Fibroblast of pulmonary artery (primary cell): ENCODE data around the gene PPFIA3.
"Not testable (repeated sequence)": the region's sequence is repeated elsewhere in the genome, so short reads cannot be mapped to it uniquely, and the experiment has no call there.

Experiments
- DNase-seq: peaks from one replicate; pipeline ENCODE4 v3.0.0-alpha.2; 2010; ENCODE audit warnings: low read depth
- H3K4me3 ChIP-seq: replicated peaks from 2 replicates; pipeline ENCODE4 v1.5.1; 2011; ENCODE audit warnings: low read depth, mild to moderate bottlenecking, control low read depth, low read length, moderate library complexity
- CTCF ChIP-seq: IDR thresholded peaks from 2 replicates; pipeline ENCODE4 v1.5.1; 2011; ENCODE audit warnings: mild to moderate bottlenecking, control low read depth, low read length, inconsistent platforms; ENCODE audit errors: missing control alignments

The PPFIA3 gene

GRCh38 chr19:49173198-49173597 is 53.9 kb downstream of the PPFIA3 start:
- no peak overlapping the region for H3K4me3 ChIP-seq
- DNase-seq: no peak
- no peak for TF ChIP-seq CTCF

DNA sequence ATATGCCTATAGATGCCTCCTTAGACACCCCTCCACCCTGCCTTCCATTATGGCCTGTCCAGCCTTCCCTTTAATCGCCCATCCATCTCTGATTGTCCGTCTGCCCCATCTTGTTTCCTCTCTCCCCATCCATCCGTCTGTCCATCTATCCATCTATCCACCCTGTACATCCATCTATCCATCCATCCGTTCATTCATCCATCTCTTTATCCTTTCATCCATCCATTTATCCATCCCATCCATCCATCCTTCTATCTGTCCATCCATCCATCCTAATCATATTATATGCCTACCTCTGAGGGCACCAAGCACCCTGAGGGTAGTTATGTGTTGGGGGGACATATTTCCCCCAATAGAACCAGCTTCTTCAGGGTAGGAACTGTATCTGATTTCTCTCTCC is 61.3 kb downstream of the PPFIA3 start:
- no peak for DNase-seq
- no peak for TF ChIP-seq CTCF
- H3K4me3 ChIP-seq: no peak overlapping the region

DNA sequence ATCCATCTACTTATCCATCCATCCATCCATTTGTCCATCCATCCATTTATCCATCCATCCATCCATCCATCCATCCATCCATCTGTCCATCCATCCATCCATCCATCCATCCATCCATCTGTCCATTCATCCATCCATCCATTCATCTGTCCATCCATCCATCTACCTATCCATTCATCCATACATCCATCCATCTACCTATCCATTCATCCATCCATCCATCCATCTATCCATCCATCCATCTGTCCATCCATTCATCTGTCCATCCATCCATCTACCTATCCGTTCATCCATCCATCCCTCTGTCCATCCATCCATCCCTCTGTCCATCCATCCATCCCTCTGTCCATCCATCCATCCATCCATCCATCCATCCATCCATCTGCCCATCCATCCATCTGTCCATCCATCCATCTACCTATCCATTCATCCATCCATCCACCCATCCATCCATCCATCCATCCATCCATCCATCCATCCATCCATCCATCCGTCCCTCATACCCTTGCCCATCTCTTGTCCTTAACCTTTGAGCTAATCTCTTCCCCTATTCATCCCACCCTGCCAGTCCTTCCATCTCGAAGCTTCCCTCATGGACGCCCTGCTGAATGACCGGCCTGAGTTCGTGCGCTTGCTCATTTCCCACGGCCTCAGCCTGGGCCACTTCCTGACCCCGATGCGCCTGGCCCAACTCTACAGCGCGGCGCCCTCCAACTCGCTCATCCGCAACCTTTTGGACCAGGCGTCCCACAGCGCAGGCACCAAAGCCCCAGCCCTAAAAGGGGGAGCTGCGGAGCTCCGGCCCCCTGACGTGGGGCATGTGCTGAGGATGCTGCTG is 62.9 kb downstream of the PPFIA3 start:
- H3K4me3 ChIP-seq, DNase-seq: not testable (repeated sequence)

- no peak for TF ChIP-seq CTCF
- no peak overlapping the region for H3K4me3 ChIP-seq
- DNase-seq: no peak
Observed at GRCh38 chr19:49182848-49183375, 63.6 kb downstream of the PPFIA3 start.

- no peak for TF ChIP-seq CTCF
- no peak for DNase-seq
- H3K4me3 ChIP-seq: no peak overlapping the region
Observed at GRCh38 chr19:49186108-49186507, 66.8 kb downstream of the PPFIA3 start.

DNA sequence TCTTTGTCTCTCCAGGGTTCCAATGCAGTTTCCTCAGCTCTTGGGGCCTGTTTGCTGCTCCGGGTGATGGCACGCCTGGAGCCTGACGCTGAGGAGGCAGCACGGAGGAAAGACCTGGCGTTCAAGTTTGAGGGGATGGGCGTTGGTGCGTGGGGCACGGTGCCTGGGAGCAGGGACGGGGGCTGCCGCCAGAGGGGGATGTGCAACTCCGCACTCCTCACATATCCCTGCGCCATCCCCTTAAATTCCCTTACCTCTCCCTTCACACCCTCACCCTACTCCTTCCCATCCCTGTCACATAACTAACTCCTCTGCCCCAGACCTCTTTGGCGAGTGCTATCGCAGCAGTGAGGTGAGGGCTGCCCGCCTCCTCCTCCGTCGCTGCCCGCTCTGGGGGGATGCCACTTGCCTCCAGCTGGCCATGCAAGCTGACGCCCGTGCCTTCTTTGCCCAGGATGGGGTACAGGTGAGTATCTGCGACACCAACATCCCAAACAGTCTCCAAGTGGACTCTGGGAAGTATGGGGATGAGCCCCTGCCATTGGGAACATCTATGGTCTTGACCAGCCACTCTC is 69.4 kb downstream of the PPFIA3 start:
- H3K4me3 ChIP-seq: no peak overlapping the region
- no peak for DNase-seq
- no peak for TF ChIP-seq CTCF

DNA sequence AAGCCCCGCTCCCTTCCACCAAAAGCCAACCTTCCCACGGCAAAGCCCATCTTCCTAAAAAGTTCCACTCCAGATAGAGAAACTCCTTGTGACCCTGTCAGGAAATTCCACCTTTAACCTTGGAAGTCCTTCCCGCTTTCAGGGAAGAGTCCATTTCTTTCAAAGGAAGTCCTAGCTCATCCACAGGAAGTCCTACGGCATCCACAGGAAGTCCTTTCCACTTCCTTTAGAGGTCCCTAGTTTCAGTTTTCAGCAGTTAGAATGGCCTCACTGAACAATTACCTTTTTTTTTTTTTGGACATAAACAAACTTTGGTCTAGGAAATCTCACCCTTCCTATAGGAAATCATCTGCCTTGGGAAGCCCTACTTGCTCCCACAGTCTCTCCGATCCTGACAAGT is 69.9 kb downstream of the PPFIA3 start:
- H3K4me3 ChIP-seq: no peak overlapping the region
- TF ChIP-seq CTCF: no peak
- DNase-seq: no peak
